GM18867 (cell line): ENCODE data around the gene JUND.

ENCODE experiments used
- ATAC-seq: cut with Tn5 transposase; IDR thresholded peaks from one replicate; pipeline ENCODE4 v1.9.1; 2021; ENCODE audit warnings: mild to moderate bottlenecking, moderate library complexity; ENCODE audit not compliant: unreplicated experiment

Gene JUND

DNA sequence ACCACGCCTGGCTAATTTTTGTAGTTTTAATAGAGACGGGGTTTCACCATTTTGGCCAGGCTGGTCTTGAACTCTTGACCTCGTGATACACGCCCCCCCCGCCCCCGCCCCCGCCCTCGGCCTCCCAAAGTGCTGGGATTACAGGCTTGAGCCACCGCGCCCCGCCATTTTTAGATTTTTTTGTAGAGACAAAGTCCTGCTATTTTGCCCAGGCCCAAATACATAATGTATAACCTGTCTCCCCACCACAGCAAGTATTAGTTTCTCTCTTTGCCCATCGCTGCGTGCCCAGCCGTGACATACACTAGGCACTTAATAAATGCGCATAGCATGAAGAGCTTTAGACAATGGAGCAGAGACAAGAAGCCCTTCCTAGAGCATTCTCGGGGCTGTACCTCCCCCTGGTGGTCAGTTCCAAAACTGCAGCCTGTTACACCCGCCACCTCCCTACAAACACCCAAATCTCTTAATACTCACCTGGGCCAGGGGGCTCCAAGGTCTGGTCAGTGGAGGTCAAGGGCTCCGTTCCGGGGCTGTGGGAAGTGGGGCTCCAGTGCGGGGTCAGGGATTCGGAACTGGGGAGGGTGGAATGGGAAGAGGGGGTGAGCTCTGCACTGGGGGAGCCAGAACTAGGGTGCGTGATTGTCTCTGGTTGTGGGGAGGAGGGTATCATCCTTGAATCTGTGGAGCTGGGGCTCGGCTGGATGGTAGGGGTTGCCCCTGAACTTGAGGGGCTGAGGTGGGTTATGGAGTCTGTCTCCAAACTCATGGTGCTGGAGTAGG is 29.6 kb downstream of the JUND start:
- ATAC-seq, result no peak

- no peak for ATAC-seq
Measured at GRCh38 chr19:18249834-18250233, 31.6 kb downstream of the JUND start.

GRCh38 chr19:18245297-18245696 is 36.1 kb downstream of the JUND start:
- ATAC-seq, result no peak

GRCh38 chr19:18239303-18239702 is 42.1 kb downstream of the JUND start:
- no peak for ATAC-seq

- no peak for ATAC-seq
Measured at GRCh38 chr19:18234194-18234593, 47.2 kb downstream of the JUND start.

DNA sequence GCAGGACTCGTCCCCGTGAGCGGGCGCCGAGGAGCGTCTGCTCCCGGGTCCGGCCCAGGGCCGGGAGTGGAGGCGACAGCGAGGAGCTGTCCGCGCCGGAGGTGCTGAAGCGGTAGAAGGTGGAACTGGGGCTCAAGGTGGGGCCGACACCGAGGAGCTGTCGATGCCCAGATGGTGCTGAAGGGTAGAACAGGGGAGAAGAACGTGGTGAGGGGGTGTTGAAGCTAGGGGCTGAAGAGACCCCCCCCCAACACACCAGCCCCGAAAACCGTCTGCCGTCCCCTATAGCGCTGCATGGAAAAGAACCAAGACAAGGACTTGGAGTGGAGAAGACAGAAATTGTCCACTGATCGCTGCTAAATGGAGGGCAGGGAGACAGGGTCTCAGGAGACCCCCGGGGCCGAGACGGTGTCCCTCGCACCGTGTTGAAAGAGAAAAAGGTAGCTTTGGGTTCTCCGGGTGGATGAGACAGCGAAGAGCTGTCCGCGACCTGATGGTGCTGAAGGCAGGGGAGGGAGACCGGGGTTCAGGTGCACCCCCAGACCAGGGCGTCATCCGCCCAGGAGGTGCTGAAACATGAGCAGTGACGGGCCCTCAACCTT is 48.1 kb downstream of the JUND start:
- ATAC-seq, result no peak

DNA sequence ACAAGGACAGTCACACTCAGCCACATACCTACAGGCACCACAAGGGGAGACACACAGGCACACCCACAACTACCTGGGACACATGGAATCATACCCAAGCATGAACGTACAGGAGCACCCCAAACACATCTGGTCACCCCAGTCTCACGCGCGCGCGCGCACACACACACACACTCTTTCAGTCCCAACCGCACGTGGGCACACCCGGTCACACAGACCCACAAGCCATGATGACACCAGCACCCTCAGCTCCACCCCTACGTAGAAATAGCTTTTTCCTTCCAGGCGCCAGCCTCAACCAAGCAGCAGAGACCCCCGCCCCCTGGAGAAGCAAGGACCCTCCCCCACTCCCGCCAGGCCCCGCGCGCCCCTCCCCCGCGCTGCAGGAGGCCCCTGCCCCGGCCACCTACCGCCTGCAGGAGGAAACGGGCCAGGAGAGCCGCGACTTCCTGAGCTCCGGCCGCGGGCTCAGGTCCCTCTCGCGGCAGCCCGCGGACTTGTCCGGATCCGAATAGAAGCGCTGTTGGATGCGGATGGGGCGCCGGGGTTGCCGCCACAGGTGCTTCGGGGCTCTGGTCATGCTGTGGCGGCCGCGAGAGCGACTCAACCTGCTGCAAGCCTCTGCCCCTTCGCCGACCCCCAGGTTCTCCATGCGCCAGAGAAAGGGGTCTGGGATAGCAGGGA is 48.7 kb downstream of the JUND start:
- ATAC-seq, result no peak

GRCh38 chr19:18231775-18232174 is 49.6 kb downstream of the JUND start:
- no peak for ATAC-seq

DNA sequence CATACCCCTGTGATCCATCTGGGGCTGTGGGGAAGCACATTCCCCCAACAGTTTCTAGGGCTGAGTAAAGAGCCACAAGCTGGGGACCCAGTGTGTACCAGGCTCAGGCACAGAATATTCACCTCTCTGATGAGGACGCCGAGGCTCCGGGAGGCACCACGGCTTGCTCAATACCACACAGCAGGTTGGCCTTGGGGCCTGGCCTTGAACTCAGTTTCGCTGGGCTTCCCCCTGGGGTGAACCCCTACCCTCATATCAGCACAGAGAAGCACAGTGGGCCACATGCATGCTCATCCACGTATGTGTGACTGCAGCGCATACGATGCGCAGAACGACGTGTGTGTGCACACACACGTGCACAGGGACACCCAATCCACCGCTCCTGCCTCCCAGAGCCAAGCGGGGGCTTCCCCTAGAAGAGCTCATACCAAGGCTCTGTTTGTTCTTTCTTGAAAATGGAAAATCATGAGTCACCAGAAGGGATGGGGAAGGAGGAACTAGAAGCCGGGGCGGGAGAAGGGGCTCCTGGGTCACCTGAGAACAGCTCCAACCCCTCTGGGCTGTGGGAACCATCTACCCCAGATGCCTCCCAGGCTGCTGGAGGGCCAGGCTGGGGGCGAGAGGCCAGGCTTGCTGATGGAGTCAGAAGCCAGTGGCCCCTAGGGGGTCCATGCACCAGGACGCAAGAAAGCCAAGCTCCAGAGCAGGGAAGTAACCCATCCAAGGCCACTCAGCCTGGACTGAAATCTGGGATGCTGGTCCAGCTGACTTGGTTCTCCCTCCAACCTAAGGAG is 50.3 kb downstream of the JUND start:
- no peak for ATAC-seq

- no peak for ATAC-seq
Measured at GRCh38 chr19:18229915-18230314, 51.5 kb downstream of the JUND start.
